ENCODE results near the gene RBM18. TPM values are rescaled to one million over a fixed set of nuclear protein-coding genes. Genes with fewer than 3 reads are reported as not detected.
A peak's percentile ranks its signal among the peaks of the same experiment; 100 is the strongest.

The RBM18 gene, protein sequence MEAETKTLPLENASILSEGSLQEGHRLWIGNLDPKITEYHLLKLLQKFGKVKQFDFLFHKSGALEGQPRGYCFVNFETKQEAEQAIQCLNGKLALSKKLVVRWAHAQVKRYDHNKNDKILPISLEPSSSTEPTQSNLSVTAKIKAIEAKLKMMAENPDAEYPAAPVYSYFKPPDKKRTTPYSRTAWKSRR
- 21.7 TPM for total RNA-seq
- long read RNA-seq, full-length matches to known transcripts = 58 of 73 reads
- long read RNA-seq, partial matches to known transcripts = 1 of 73 reads
- long read RNA-seq, other reads (novel, unspliced or antisense) = 14 of 73 reads

DNA sequence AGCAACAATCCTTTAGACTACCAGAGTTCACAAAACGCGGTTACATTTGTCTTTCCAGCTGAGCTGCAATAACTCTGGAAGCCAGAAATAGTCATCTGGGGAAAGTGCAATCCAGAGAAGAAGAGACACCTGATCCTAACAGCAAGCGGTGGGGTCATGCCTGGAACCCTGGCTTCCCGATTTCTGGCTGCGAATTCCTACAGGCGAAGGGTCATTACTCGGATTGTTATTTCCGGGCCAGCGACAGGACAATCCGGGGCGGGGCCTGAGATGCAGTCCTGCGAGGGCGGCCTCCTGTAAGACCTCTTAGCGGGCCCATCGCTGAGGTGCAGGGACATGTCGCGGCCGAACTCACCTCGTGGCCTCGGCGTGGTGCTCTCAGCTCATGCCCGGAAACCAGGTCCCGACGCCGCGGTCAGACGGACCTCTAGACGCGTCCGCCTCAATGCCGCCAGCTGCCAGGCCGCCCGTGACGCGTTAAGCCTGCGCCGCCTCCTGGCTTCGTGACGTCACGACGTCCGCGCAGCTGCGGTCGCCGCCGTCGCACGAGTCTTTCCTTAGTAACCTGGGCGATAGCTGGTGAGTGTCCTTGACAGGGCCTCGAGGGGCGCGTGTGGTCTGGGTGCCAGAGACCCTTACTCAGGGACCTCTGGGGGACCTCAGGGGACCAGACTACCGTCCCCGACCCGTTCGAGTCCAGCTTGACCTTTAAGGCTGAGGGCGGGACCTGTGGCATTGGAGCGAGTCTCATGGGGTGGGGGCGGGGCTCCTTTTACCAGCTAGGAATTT, at the start of gene RBM18, which contains the start of gene MRRF:
RBM18 (minus strand) TSS at position 481 of the 789 bp plus-strand sequence. CDS start 3,348 bp downstream, outside the sequence.
MRRF (plus strand) TSS at position 523 of the 789 bp plus-strand sequence. CDS start 6,010 bp downstream, outside the sequence.
- peak within 1 kb of the TSS; percentile 97 for H3K27ac ChIP-seq
- DNase-seq (peak; percentile 94), ATAC-seq (peak; percentile 96 to 97)
- peak within 1 kb of the TSS; percentile 76 for H3K4me3 ChIP-seq
- TF ChIP-seq, protein P1, sequence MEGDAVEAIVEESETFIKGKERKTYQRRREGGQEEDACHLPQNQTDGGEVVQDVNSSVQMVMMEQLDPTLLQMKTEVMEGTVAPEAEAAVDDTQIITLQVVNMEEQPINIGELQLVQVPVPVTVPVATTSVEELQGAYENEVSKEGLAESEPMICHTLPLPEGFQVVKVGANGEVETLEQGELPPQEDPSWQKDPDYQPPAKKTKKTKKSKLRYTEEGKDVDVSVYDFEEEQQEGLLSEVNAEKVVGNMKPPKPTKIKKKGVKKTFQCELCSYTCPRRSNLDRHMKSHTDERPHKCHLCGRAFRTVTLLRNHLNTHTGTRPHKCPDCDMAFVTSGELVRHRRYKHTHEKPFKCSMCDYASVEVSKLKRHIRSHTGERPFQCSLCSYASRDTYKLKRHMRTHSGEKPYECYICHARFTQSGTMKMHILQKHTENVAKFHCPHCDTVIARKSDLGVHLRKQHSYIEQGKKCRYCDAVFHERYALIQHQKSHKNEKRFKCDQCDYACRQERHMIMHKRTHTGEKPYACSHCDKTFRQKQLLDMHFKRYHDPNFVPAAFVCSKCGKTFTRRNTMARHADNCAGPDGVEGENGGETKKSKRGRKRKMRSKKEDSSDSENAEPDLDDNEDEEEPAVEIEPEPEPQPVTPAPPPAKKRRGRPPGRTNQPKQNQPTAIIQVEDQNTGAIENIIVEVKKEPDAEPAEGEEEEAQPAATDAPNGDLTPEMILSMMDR (IDR thresholded peaks at IDR 0.05) = no peak
- H3K9me3 ChIP-seq = no peaks in the 10 kb centered on the region
- intact Hi-C loops (cut with DNase I) = no loop called here
- peaks cover 53% of the 10 kb centered on the region for H3K4me1 ChIP-seq
- no peaks in the 10 kb centered on the region for H3K27me3 ChIP-seq (ENCODE audit: low read depth)
- H3K36me3 ChIP-seq = peaks cover 24% of the 10 kb centered on the region

DNA sequence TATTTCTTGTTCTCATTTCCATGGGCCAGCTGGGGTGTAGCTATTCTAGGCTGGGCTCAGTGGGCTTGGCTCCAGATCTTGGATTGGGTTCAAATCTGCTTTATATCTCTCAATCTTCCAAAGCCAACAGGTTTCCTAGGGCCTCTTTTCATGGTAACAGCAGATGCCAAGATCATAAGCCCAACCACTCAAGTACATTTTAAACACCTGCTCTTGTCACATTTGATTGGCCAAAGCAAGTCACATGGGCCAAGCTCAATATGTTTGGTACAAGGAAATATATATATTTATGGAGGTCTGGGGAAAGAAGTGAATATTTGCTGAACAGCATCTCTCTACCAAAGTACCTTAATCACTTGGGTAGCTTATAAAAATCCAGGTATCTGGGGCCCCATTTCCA, 49.5 kb upstream of the RBM18 start:
- H3K27ac ChIP-seq = no peak overlapping the region
- intact Hi-C loops (cut with DNase I) = no loop called here
- H3K36me3 ChIP-seq = peaks cover 81% of the 10 kb centered on the region
- no peak overlapping the region for H3K4me3 ChIP-seq
- H3K9me3 ChIP-seq = no peaks in the 10 kb centered on the region
- peaks cover 3% of the 10 kb centered on the region for H3K4me1 ChIP-seq
- no peaks in the 10 kb centered on the region for H3K27me3 ChIP-seq (ENCODE audit: low read depth)
- no peak for ATAC-seq
- TF ChIP-seq, protein P1 (IDR thresholded peaks at IDR 0.05) = no peak
- DNase-seq = no peak

DNA sequence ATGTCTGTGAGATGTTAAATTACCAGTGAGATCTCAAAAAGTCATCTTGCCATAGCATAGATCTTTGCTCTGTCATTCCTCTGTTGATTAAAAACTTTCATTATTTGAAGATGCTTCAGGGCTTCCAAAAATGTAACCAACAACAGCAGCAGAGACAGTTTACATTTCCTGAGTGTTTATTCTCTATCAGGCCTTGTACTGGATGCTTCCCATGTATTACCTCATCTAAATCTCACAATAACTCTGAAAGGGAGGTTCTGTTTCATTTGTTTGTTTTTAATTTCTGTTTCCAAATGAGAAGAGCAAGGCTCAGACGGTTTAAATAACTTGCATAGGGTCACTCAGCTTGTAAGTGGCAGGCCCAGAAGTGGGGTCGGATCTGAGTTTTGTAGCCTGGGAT, 45.2 kb upstream of the RBM18 start:
- H3K36me3 ChIP-seq = peaks cover 82% of the 10 kb centered on the region
- no peak for DNase-seq
- intact Hi-C loops (cut with DNase I) = no loop called here
- no peaks in the 10 kb centered on the region for H3K27me3 ChIP-seq (ENCODE audit: low read depth)
- TF ChIP-seq, protein P1 (IDR thresholded peaks at IDR 0.05) = no peak
- no peak for ATAC-seq
- no peaks in the 10 kb centered on the region for H3K9me3 ChIP-seq
- H3K27ac ChIP-seq = no peak overlapping the region
- H3K4me1 ChIP-seq = peaks cover 3% of the 10 kb centered on the region
- no peak overlapping the region for H3K4me3 ChIP-seq

DNA sequence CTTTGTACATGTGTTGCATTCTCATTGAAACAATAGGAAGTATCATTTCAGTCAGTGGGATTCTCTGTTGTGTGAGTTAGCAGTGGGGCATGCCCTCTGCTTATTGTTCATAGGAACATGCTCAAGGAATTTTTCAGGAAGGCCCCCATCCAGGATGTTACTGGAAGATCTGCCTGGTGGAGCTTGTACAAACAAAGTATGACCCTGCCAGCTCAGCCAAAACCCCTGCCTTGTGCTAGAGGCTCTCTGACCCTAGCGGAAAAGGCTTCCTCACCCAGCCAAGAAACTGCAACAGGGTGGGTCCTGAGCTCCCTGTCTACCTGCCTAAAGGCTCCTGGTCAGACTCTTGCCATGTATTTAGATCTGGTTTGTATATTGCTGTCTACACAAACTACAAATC, 43.3 kb upstream of the RBM18 start:
- TF ChIP-seq, protein P1 (IDR thresholded peaks at IDR 0.05) = no peak
- peaks cover 3% of the 10 kb centered on the region for H3K4me1 ChIP-seq
- no peak for DNase-seq
- peaks cover 72% of the 10 kb centered on the region for H3K36me3 ChIP-seq
- no peak overlapping the region for H3K27ac ChIP-seq
- intact Hi-C loops (cut with DNase I) = no loop called here
- peak; percentile 19 to 29 for ATAC-seq
- H3K4me3 ChIP-seq = no peak overlapping the region
- no peaks in the 10 kb centered on the region for H3K27me3 ChIP-seq (ENCODE audit: low read depth)
- H3K9me3 ChIP-seq = no peaks in the 10 kb centered on the region

DNA sequence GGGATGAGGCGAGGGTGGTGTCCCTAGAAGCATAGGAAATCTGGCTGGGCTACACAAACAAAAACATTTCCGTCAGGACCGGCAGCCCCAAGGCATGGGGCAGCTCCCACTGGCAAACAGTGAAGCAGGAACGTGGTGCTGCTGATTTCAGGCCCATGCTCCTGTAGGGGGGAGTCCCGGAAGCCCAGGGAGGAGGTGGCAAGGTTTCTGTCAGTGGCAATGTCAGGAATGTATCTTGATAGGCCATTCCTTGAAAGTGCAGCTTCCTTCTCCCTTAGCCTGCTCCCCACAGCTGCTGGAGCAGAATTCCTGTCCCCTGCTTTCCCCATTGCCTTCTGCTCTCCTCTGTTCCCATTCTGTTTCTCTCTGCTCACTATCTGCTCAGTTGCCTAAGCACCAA, 42.4 kb upstream of the RBM18 start:
- DNase-seq (no peak), ATAC-seq (no peak)
- Histone ChIP-seq H3K27ac (peak overlapping the region; percentile 43), H3K4me3 (no peak overlapping the region), H3K27me3 (ENCODE audit: low read depth) (no peaks in the 10 kb centered on the region), H3K9me3 (no peaks in the 10 kb centered on the region), H3K36me3 (peaks cover 67% of the 10 kb centered on the region), H3K4me1 (peaks cover 3% of the 10 kb centered on the region)
- TF ChIP-seq, protein P1 (IDR thresholded peaks at IDR 0.05) = no peak
- intact Hi-C loops (cut with DNase I) = no loop called here

All from lower lobe of right lung (tissue), 2 donors.